ENCODE results near the gene GRB2.

DNA sequence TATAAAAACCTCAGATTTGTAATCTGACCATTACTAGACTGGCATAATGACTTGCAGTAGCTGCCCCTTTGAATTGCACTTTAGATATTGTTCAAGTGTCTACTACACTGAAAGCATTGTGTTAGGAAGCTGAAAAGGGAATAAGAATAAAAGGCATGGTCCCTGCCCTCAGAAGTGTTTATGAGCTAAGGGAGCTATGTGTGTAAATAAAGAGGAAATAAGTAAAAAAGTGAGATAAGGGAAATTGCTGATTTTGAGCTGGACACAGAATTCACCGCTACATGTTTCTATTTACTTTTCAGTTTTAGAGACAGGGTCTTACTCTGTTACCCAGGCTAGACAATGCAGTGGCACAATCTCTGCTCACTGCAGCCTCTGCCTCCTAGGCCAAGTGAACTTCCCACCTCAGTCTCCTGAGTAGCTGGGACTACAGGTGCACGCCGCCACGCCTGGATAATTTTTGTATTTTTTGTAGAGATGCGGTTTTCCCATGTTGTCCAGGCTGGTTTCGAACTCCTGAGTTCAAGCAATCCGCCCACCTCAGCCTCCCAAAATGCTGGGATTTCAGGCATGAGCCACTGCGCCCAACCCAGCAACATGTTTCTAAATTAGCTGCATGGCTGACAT, 57.0 kb downstream of the GRB2 start:
- TF ChIP-seq, protein P1, sequence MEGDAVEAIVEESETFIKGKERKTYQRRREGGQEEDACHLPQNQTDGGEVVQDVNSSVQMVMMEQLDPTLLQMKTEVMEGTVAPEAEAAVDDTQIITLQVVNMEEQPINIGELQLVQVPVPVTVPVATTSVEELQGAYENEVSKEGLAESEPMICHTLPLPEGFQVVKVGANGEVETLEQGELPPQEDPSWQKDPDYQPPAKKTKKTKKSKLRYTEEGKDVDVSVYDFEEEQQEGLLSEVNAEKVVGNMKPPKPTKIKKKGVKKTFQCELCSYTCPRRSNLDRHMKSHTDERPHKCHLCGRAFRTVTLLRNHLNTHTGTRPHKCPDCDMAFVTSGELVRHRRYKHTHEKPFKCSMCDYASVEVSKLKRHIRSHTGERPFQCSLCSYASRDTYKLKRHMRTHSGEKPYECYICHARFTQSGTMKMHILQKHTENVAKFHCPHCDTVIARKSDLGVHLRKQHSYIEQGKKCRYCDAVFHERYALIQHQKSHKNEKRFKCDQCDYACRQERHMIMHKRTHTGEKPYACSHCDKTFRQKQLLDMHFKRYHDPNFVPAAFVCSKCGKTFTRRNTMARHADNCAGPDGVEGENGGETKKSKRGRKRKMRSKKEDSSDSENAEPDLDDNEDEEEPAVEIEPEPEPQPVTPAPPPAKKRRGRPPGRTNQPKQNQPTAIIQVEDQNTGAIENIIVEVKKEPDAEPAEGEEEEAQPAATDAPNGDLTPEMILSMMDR (conservative IDR thresholded peaks at IDR 0.05; ENCODE audit: low read depth, low read length) = no peak
- TF ChIP-seq EZH2 (IDR thresholded peaks at IDR 0.05; ENCODE audit: borderline replicate concordance, low read depth, low read length, poor library complexity, severe bottlenecking) = no peak

Measured in A673 (cell line).